K562 (cell line): Measurements from ENCODE around the gene SIGMAR1. TPM values are rescaled to one million over a fixed set of nuclear protein-coding genes. Genes with fewer than 3 reads are reported as not detected.
A peak's percentile ranks its signal among the peaks of the same experiment; 100 is the strongest.

Experiments used
- ATAC-seq: fragments of 200-7000 bp; cut with Tn5 transposase; 3 replicates; pipeline ENCODE4 v1.9.1; 2020; ENCODE audit warnings: moderate library complexity
- BruUV-seq: library from RNA; stranded (reverse); fragments of 400-500 nt; replicated peaks from 2 replicates; lab custom pipeline; 2021; lab: Mats Ljungman, UMichigan
- CTCF ChIA-PET: fragments of 300-600 bp; formaldehyde crosslinking; extraction: SDS; loops from one replicate; lab custom pipeline; 2021; ENCODE audit warnings: low intra/inter-chr PET ratio; lab: Yijun Ruan, JAX
- POLR2A ChIA-PET: fragments of 300-600, 350-650 bp; sonication (Branson Sonifier 250); formaldehyde crosslinking; extraction: SDS; loops from one replicate; lab custom pipeline; 2021; ENCODE audit warnings: antibody characterized with exemption, inconsistent platforms; lab: Yijun Ruan, JAX
- DNase-seq, 4 experiments: peaks; one replicate each; pipeline versions ENCODE4 v3.0.0 to v3.0.0-alpha.2; 2011 to 2018; ENCODE audit warnings: low spot score in 3 of 4, mixed read lengths in 3 of 4; ENCODE audit errors: extremely low read depth in 1 of 4
- FAIRE-seq: peaks from 2 replicates; lab custom pipeline; 2011; peaks lifted over from hg19 to GRCh38; lab: Jason Lieb, UNC
- H2AFZ ChIP-seq: 2 replicates; pipeline ENCODE4 v1.6.0; 2011; ENCODE audit warnings: low read depth, low read length, control low read depth, inconsistent platforms
- H3K27ac ChIP-seq: fragments of 200-600 bp; 3 replicates; pipeline ENCODE4 v1.8.0; 2011; ENCODE audit warnings: low read depth, mild to moderate bottlenecking, control low read depth, inconsistent platforms, low read length, moderate library complexity, mixed read lengths; ENCODE audit errors: extremely low read depth
- H3K27me3 ChIP-seq, 2 experiments: fragments of 300-600 bp in 1 of 2; 2 replicates in 1 of 2; 3 replicates in 1 of 2; pipeline versions ENCODE4 v1.6.0 to v1.8.0; 2011; ENCODE audit warnings: inconsistent platforms in 2 of 2, low read length in 2 of 2, mild to moderate bottlenecking in 1 of 2, mixed read lengths in 1 of 2, moderate library complexity in 1 of 2; ENCODE audit not compliant: control insufficient read depth in 2 of 2, insufficient read depth in 2 of 2
- H3K36me3 ChIP-seq: fragments of 300-600 bp; 3 replicates; pipeline ENCODE4 v1.8.0; 2011; ENCODE audit warnings: mild to moderate bottlenecking, low read length, inconsistent platforms; ENCODE audit not compliant: control insufficient read depth, insufficient read depth
- H3K4me1 ChIP-seq, 2 experiments: fragments of 200-600 bp in 1 of 2; replicated peaks in 1 of 2; 2 replicates in 1 of 2; 3 replicates in 1 of 2; pipeline versions ENCODE4 v1.5.1 to v1.8.0; 2011; ENCODE audit warnings: inconsistent platforms in 2 of 2, low read length in 2 of 2, mild to moderate bottlenecking in 1 of 2, mixed read lengths in 1 of 2, moderate library complexity in 1 of 2; ENCODE audit not compliant: control insufficient read depth in 2 of 2, insufficient read depth in 2 of 2
- H3K4me2 ChIP-seq: 2 replicates; pipeline ENCODE4 v1.6.1; 2011; ENCODE audit warnings: low read length, control low read depth, inconsistent platforms, mixed read lengths; ENCODE audit not compliant: insufficient read depth
- H3K4me3 ChIP-seq: fragments of 200-600 bp; sonication (generic), shearing (Covaris generic); 2 replicates; pipeline ENCODE4 v1.5.1; 2016; ENCODE audit warnings: control low read depth, inconsistent platforms
- H3K79me2 ChIP-seq: fragments of 200-600 bp; 3 replicates; pipeline ENCODE4 v1.8.0; 2011; ENCODE audit warnings: low read length, inconsistent platforms; ENCODE audit not compliant: control insufficient read depth, insufficient read depth
- H3K9ac ChIP-seq, 2 experiments: 2 replicates each; pipeline versions ENCODE4 v1.6.0 to v1.6.1; 2011; ENCODE audit warnings: low read depth in 2 of 2, low read length in 2 of 2, control low read depth in 1 of 2, inconsistent platforms in 1 of 2, mild to moderate bottlenecking in 1 of 2, mixed read lengths in 1 of 2; ENCODE audit not compliant: insufficient read depth in 1 of 2
- H3K9me1 ChIP-seq: one replicate; pipeline ENCODE4 v1.6.0; 2011; ENCODE audit warnings: inconsistent platforms, mild to moderate bottlenecking, low read length, moderate library complexity; ENCODE audit not compliant: control insufficient read depth, insufficient read depth
- H3K9me3 ChIP-seq: replicated peaks from 2 replicates; pipeline ENCODE4 v1.5.1; 2011; ENCODE audit warnings: low read depth, low read length, inconsistent platforms; ENCODE audit not compliant: control insufficient read depth, insufficient read depth
- H4K20me1 ChIP-seq: replicated peaks from 2 replicates; pipeline ENCODE4 v1.6.1; 2011; ENCODE audit warnings: low read length, inconsistent platforms, mixed read lengths; ENCODE audit not compliant: control insufficient read depth, insufficient read depth
- ATF3 ChIP-seq, 2 experiments: fragments of 450-650 bp in 1 of 2; sonication (generic) in 1 of 2; formaldehyde crosslinking in 1 of 2; IDR thresholded peaks in 1 of 2; conservative IDR thresholded peaks in 1 of 2; 2 replicates each; pipeline versions ENCODE4 v1.6.1 to v1.8.1; 2016 to 2023; ENCODE audit warnings: mild to moderate bottlenecking in 2 of 2, moderate library complexity in 2 of 2, inconsistent platforms in 1 of 2, missing genetic modification reagents in 1 of 2
- BCLAF1 ChIP-seq, 2 experiments: fragments of 450-650 bp in 1 of 2; IDR thresholded peaks; 2 replicates each; pipeline ENCODE4 v1.6.1; 2011 to 2017; ENCODE audit warnings: low read depth in 2 of 2, antibody characterized with exemption in 1 of 2, borderline replicate concordance in 1 of 2, low read length in 1 of 2, mild to moderate bottlenecking in 1 of 2, mixed read lengths in 1 of 2; ENCODE audit not compliant: control insufficient read depth in 1 of 2
- CBFA2T3 ChIP-seq: fragments of 450-650 bp; IDR thresholded peaks from 2 replicates; pipeline ENCODE4 v1.6.1; 2017
- ETV6 ChIP-seq, 3 experiments: fragments of 150-350 bp in 1 of 3; sonication (generic) in 1 of 3; formaldehyde crosslinking in 1 of 3; IDR thresholded peaks; 2 replicates each; pipeline versions ENCODE4 v1.6.1 to v1.8.0; 2014 to 2022; ENCODE audit warnings: borderline replicate concordance in 2 of 3, low read depth in 2 of 3, antibody characterized with exemption in 1 of 3, low read length in 1 of 3, mild to moderate bottlenecking in 1 of 3, missing genetic modification reagents in 1 of 3
- FOS ChIP-seq: IDR thresholded peaks from 3 replicates; pipeline ENCODE4 v1.6.1; 2011; ENCODE audit not compliant: insufficient read length; ENCODE audit errors: extremely low read depth
- KDM1A ChIP-seq, 2 experiments: fragments of 450-650 bp; IDR thresholded peaks; 2 replicates each; pipeline ENCODE4 v1.6.1; 2016; ENCODE audit warnings: mild to moderate bottlenecking in 2 of 2
- NCOA2 ChIP-seq, 2 experiments: fragments of 450-650 bp; IDR thresholded peaks; 2 replicates each; pipeline ENCODE4 v1.6.1; 2018; ENCODE audit warnings: mild to moderate bottlenecking in 2 of 2, moderate library complexity in 1 of 2; ENCODE audit not compliant: partially characterized antibody in 2 of 2
- RFX7 ChIP-seq: fragments of 250-450 bp; sonication (Bioruptor Pico); IDR thresholded peaks from 2 replicates; pipeline ENCODE4 v1.5.1; 2021; ENCODE audit warnings: mild to moderate bottlenecking
- TCF3 ChIP-seq: sonication (generic); formaldehyde crosslinking; IDR thresholded peaks from 2 replicates; pipeline ENCODE4 v1.4.0; 2020; ENCODE audit warnings: mild to moderate bottlenecking, missing genetic modification reagents
- ZNF589 ChIP-seq: fragments of 200-800 bp; sonication (Bioruptor generic); IDR thresholded peaks from 2 replicates; pipeline ENCODE4 v1.6.1; 2016; ENCODE audit warnings: low read depth, missing genetic modification characterization, missing compliant biosample characterization
- WGBS: fragments of 100-300 bp; shearing (Covaris generic); methylation state at CpG from one replicate; pipeline ENCODE4 v1.1.6; 2016; ENCODE audit warnings: low coverage, mixed read lengths; ENCODE audit not compliant: insufficient coverage; ENCODE audit errors: missing lambda C conversion rate; 5-methylcytosine and 5-hydroxymethylcytosine counted together
- in situ Hi-C: fragments of 300-500 bp; cut with MboI; formaldehyde crosslinking; loops from 4 replicates; pipeline ENCODE4 v1.15.0; 2018; ENCODE audit warnings: inconsistent platforms, mixed read lengths
- intact Hi-C: fragments of 100-400 bp; cut with micrococcal nuclease; formaldehyde crosslinking; loops from 2 replicates; pipeline ENCODE4 v1.14.2; 2022
- polyA plus RNA-seq, 8 experiments: library from polyadenylated mRNA; depleted of rRNA in 4 of 8; stranded (reverse) in 5 of 8; unstranded in 3 of 8; fragments of >200 nt; fragmentation: Nextera tagmentation in 2 of 8; fragmentation: Illumina TruSeq in 1 of 8; extraction: Ambion mirVana in 2 of 8; extraction: Trizol in 1 of 8; gene quantifications; 2 replicates each; pipeline versions ENCODE4 v1.2.1 to v1.2.3, GENCODE V29; 2011 to 2014; ENCODE audit warnings: inconsistent platforms in 1 of 8, missing spikeins in 1 of 8
- total RNA-seq, 7 experiments: library from RNA; depleted of rRNA in 6 of 7; stranded (reverse); fragments of >200 nt in 6 of 7; fragmentation: Illumina TruSeq in 2 of 7; extraction: Trizol in 2 of 7; gene quantifications; 2 replicates each; pipeline versions ENCODE4 v1.2.1 to v1.2.3, GENCODE V29; 2011 to 2021; ENCODE audit warnings: low replicate concordance in 1 of 7

Gene SIGMAR1
- total and polyA plus RNA-seq, 9 of the 15 experiments (the other 6 are each of a cell fraction or from before 2014, with no cell fraction given), result 6.9 to 80.0 (median 35.2) TPM

- intact Hi-C loops, result no loop called here
- Histone ChIP-seq H3K27me3 (no peaks in the 10 kb centered on the region), H3K9ac (no peak overlapping the region), H3K4me2 (no peak overlapping the region), H2AFZ (no peak overlapping the region), H3K4me1 (peaks cover 7 to 13% of the 10 kb centered on the region in 2 experiments; a peak in 4 of 5 replicates), H3K27ac (no peak overlapping the region), H4K20me1 (peaks cover 5% of the 10 kb centered on the region; the same call in 1 of the 2 replicates), H3K4me3 (no peak overlapping the region), H3K9me3 (no peaks in the 10 kb centered on the region), H3K36me3 (peaks cover 10% of the 10 kb centered on the region; the same call in 1 of the 3 replicates), H3K9me1 (no peaks in the 10 kb centered on the region), H3K79me2 (peaks cover 17% of the 10 kb centered on the region)
- no TSS peak for BruUV-seq
- FAIRE-seq (peak; percentile 80), DNase-seq (peak; percentile 18 to 59 (median 39)), ATAC-seq (no peak)
- TF ChIP-seq RFX7 (CRISPR knock-in tag) (no peak), ZNF589 (no peak), CBFA2T3 (peak; percentile 56), KDM1A (IDR thresholded peaks at IDR 0.05) (peak; percentile 9 to 33; a peak in 2 of 4 replicates), TCF3 (peak; percentile 44)
- in situ Hi-C loops, result loop anchor here (10.0 kb wide), 1 partner anchor 203 kb away; no protein-coding TSS in a partner anchor
- CTCF ChIA-PET, result no interaction called here
- 0% methylated on average over 2 of the region's 2 CpGs for WGBS
- POLR2A ChIA-PET, result interaction anchor here (0.6 to 0.7 kb wide), 3 partner anchors 87 to 262 kb away, joined by 3 read pairs; no protein-coding TSS in a partner anchor
These were observed 30.3 kb downstream of the SIGMAR1 start for GRCh38 chr9:34607331-34607730.

GRCh38 chr9:34606905-34607304 is 30.7 kb downstream of the SIGMAR1 start:
- in situ Hi-C loops, result loop anchor here (10.0 kb wide), 1 partner anchor 202 kb away; no protein-coding TSS in a partner anchor
- CTCF ChIA-PET, result no interaction called here
- 29% methylated on average over 2 of the region's 3 CpGs for WGBS
- TF ChIP-seq NCOA2 (IDR thresholded peaks at IDR 0.05; ENCODE audit: partially characterized antibody in 2 of 2) (no peak), BCLAF1 (IDR thresholded peaks at IDR 0.05; ENCODE audit: borderline replicate concordance in 1 of 2, control insufficient read depth in 1 of 2, low read depth in 2 of 2, low read length in 1 of 2) (no peak), ATF3 (IDR thresholded peaks at IDR 0.05) (peak; percentile 40), ATF3 (CRISPR knock-in tag; conservative IDR thresholded peaks at IDR 0.05) (no peak), FOS (no peak), ETV6 (IDR thresholded peaks at IDR 0.05; ENCODE audit: borderline replicate concordance in 1 of 2, low read depth in 2 of 2, low read length in 1 of 2) (no peak), ETV6 (CRISPR knock-in tag; IDR thresholded peaks at IDR 0.05; ENCODE audit: borderline replicate concordance) (no peak)

More at GRCh38 chr9:34606905-34607304, 30.7 kb downstream of the SIGMAR1 start:
- Histone ChIP-seq H3K9me1 (no peaks in the 10 kb centered on the region), H3K9me3 (no peaks in the 10 kb centered on the region), H3K79me2 (peaks cover 17% of the 10 kb centered on the region), H2AFZ (no peak overlapping the region), H3K4me1 (peaks cover 7 to 9% of the 10 kb centered on the region in 2 experiments; a peak in 4 of 5 replicates), H3K4me3 (no peak overlapping the region), H3K36me3 (peaks cover 10% of the 10 kb centered on the region; the same call in 1 of the 3 replicates), H3K9ac (no peak overlapping the region), H4K20me1 (peaks cover 5% of the 10 kb centered on the region; the same call in 1 of the 2 replicates), H3K27ac (no peak overlapping the region), H3K27me3 (no peaks in the 10 kb centered on the region), H3K4me2 (no peak overlapping the region)
- FAIRE-seq (peak; percentile 15), ATAC-seq (no peak), DNase-seq (peak in 2 of 4 experiments; percentile 34 to 39)
- BruUV-seq, result no TSS peak
- intact Hi-C loops, result no loop called here
- POLR2A ChIA-PET, result interaction anchor here (0.6 kb wide), 2 partner anchors 87 to 213 kb away, joined by 3 read pairs; no protein-coding TSS in a partner anchor
